Measurements from ENCODE around the gene REPS2. TPM values are rescaled to one million over a fixed set of nuclear protein-coding genes. Genes with fewer than 3 reads are reported as not detected.

REPS2 gene
- total RNA-seq, 1 donor from 2014 or later = 18.9 TPM

DNA sequence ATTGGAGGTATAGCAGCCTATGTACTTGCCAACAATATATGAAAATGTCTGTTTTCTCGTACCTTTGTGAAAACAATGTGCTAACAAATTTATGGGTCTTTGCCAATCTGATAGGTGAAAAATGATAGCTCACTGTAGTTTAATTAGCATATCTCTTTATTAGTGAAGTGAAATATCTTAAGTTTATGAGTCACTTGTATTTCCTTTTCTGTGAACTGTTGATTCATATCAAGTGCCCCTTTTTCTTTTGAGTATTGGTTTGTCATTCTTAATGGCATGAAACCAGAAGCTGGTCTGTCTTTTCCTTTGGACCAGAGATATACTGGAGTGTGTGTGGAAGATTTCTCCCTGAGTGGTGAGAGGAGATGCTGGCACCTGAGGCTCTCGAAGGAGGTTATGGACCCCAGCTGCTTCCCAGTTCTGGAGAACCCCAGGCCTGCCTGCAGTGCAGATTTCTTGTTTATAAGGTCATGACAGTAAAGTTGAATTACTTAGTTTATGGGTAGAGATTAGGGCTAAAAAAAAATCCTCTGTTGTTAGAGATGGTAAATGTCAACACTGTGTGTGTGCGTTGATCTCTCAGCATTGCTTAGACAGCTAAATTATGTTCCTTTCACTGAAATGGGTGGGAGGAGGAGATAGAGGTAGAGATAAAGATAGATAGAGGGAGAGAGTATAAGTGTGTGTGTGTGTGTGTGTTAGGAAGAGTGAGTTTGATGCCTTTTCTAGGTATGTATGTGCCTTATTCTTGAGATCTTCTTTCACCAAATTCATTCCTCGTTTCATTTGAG, 89.9 kb downstream of the REPS2 start:
- no peaks in the 10 kb centered on the region for H3K4me1 ChIP-seq
- no peaks in the 10 kb centered on the region for H3K36me3 ChIP-seq
- intact Hi-C loops (cut with DNase I) = no loop called here
- TF ChIP-seq, protein P1, sequence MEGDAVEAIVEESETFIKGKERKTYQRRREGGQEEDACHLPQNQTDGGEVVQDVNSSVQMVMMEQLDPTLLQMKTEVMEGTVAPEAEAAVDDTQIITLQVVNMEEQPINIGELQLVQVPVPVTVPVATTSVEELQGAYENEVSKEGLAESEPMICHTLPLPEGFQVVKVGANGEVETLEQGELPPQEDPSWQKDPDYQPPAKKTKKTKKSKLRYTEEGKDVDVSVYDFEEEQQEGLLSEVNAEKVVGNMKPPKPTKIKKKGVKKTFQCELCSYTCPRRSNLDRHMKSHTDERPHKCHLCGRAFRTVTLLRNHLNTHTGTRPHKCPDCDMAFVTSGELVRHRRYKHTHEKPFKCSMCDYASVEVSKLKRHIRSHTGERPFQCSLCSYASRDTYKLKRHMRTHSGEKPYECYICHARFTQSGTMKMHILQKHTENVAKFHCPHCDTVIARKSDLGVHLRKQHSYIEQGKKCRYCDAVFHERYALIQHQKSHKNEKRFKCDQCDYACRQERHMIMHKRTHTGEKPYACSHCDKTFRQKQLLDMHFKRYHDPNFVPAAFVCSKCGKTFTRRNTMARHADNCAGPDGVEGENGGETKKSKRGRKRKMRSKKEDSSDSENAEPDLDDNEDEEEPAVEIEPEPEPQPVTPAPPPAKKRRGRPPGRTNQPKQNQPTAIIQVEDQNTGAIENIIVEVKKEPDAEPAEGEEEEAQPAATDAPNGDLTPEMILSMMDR (IDR thresholded peaks at IDR 0.05) = no peak
- H3K27ac ChIP-seq = no peak overlapping the region
- DNase-seq = no peak
- no peaks in the 10 kb centered on the region for H3K9me3 ChIP-seq
- ATAC-seq = no peak
- H3K27me3 ChIP-seq = no peaks in the 10 kb centered on the region
- H3K4me3 ChIP-seq = no peak overlapping the region

DNA sequence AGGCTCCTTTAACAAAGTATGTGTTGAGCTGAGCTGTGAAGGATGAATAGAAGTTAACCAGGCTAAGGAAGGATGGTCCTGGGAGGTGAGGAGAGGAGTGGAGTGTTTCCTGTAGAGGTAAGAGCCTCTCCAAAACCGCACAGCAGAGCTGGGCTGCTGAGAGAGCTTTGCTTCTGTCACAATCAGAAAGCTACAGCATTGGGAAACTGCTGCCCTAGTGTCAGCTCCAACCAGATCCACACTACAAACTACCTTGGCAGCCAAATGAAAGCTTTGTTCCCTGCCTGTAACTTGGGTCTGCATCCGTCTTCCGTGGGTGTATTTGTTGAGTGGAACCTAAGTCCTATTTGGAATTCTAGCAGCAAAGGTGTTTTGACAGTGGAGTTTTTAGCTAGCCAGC, 91.8 kb downstream of the REPS2 start:
- DNase-seq (no peak), ATAC-seq (peak; percentile 91)
- no peaks in the 10 kb centered on the region for H3K9me3 ChIP-seq
- TF ChIP-seq, protein P1 (IDR thresholded peaks at IDR 0.05) = no peak
- peak overlapping the region; percentile 42 for H3K27ac ChIP-seq
- H3K4me1 ChIP-seq = no peaks in the 10 kb centered on the region
- no peak overlapping the region for H3K4me3 ChIP-seq
- H3K36me3 ChIP-seq = no peaks in the 10 kb centered on the region
- no peaks in the 10 kb centered on the region for H3K27me3 ChIP-seq
- intact Hi-C loops (cut with DNase I) = no loop called here

DNA sequence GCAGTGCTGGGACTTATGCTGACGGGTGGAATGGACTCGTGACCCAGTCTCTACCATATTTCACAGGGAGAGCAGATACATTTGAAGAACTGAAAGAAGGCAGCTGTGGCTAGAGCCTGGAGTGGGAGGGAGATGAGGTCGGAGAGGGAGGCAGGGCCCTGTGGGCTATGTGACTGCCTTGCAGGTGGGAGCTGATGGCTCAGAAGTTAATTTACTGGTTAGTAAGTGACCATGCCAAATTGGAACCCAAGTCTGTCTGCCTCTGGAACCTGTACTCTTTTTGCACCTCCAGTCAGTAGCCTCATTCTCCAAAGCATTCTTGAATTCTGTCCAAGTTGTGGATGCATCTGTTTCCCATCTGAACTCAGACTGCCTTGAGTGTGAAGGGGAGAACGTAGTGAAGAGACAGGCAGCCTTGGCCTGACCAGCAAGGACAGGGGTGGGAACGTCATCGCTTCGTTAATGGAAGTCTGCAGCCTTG, 92.3 kb downstream of the REPS2 start:
- no peak for DNase-seq
- no peak overlapping the region for H3K4me3 ChIP-seq
- H3K27me3 ChIP-seq = no peaks in the 10 kb centered on the region
- peak; percentile 81 for ATAC-seq
- intact Hi-C loops (cut with DNase I) = no loop called here
- no peaks in the 10 kb centered on the region for H3K4me1 ChIP-seq
- H3K36me3 ChIP-seq = no peaks in the 10 kb centered on the region
- TF ChIP-seq, protein P1 (IDR thresholded peaks at IDR 0.05) = no peak
- no peaks in the 10 kb centered on the region for H3K9me3 ChIP-seq
- H3K27ac ChIP-seq = peak overlapping the region; percentile 42

DNA sequence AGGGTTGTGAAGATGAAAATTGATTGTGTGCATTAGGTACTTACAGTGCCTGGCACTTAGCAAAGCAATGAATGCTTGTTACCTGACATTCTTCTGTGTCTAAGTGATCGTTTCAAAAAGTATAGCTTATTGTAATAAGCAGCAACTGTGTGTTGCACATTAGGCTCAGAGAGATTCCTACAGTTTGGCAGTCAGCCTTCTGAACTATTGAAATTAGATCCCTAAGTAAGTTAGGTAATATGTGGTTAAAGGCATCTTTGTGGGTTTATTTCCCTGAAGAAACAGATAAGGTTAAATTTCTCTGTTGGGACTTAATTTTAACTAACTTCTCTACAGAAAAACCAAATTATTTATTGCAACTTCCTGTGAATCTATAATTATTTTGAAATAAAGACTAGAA, 93.4 kb downstream of the REPS2 start:
- Histone ChIP-seq H3K27me3 (no peaks in the 10 kb centered on the region), H3K4me3 (no peak overlapping the region), H3K27ac (no peak overlapping the region), H3K4me1 (no peaks in the 10 kb centered on the region), H3K36me3 (no peaks in the 10 kb centered on the region), H3K9me3 (no peaks in the 10 kb centered on the region)
- intact Hi-C loops (cut with DNase I) = loop anchor here (10.0 kb wide), 1 partner anchor 215 kb away; no protein-coding TSS in a partner anchor
- TF ChIP-seq, protein P1 (IDR thresholded peaks at IDR 0.05) = no peak
- no peak for ATAC-seq
- DNase-seq = no peak

DNA sequence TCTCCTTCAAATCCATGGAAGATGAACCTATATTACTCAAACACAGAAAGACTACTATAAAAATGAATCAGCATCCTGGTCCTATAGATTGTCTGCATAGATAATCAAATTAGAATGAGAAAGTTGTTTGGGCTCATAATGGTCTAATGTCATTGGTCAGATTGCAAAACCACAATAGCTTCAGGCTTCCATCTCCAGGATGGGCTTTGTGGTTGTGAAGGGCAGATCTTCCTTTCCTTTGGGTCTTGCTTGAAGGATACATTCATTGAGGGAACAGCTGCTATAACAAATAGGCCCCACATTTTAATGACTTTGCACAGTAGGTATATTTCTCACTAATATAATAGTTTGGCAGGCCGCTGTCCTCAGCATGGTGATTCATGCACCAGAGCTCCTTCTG, 94.3 kb downstream of the REPS2 start:
- Histone ChIP-seq H3K36me3 (no peaks in the 10 kb centered on the region), H3K4me1 (no peaks in the 10 kb centered on the region), H3K27me3 (no peaks in the 10 kb centered on the region), H3K4me3 (no peak overlapping the region), H3K9me3 (no peaks in the 10 kb centered on the region), H3K27ac (no peak overlapping the region)
- DNase-seq (no peak), ATAC-seq (no peak)
- intact Hi-C loops (cut with DNase I) = loop anchor here (10.0 kb wide), 1 partner anchor 216 kb away; no protein-coding TSS in a partner anchor
- TF ChIP-seq, protein P1 (IDR thresholded peaks at IDR 0.05) = no peak
